ENCODE results near the gene DCTD.

DCTD gene

GRCh38 chr4:182883351-182883750 lies 33.8 kb downstream of the DCTD start:
- no peak overlapping the region for H3K27ac ChIP-seq
- TF ChIP-seq CTCF (conservative IDR thresholded peaks at IDR 0.05), result no peak

- no peak for TF ChIP-seq CTCF (conservative IDR thresholded peaks at IDR 0.05)
Measured at GRCh38 chr4:182881914-182882313, 35.3 kb downstream of the DCTD start.

GRCh38 chr4:182880387-182881356 lies 36.5 kb downstream of the DCTD start:
- no peak overlapping the region for H3K27ac ChIP-seq
- no peak for TF ChIP-seq CTCF (conservative IDR thresholded peaks at IDR 0.05)

More at GRCh38 chr4:182881914-182882313, 35.3 kb downstream of the DCTD start:
- no peak overlapping the region for H3K27ac ChIP-seq

GRCh38 chr4:182879913-182880312 lies 37.3 kb downstream of the DCTD start:
- no peak for TF ChIP-seq CTCF (conservative IDR thresholded peaks at IDR 0.05)
- no peak overlapping the region for H3K27ac ChIP-seq

- TF ChIP-seq CTCF (conservative IDR thresholded peaks at IDR 0.05), result no peak
- no peak overlapping the region for H3K27ac ChIP-seq
Measured at GRCh38 chr4:182878633-182879495, 38.3 kb downstream of the DCTD start.

- TF ChIP-seq CTCF (conservative IDR thresholded peaks at IDR 0.05), result no peak; the same call in 1 of the 2 replicates
- no peak overlapping the region for H3K27ac ChIP-seq
Measured at GRCh38 chr4:182877326-182877883, 39.8 kb downstream of the DCTD start.

GRCh38 chr4:182876427-182876826 lies 40.8 kb downstream of the DCTD start:
- no peak for TF ChIP-seq CTCF (conservative IDR thresholded peaks at IDR 0.05)
- no peak overlapping the region for H3K27ac ChIP-seq

Data from VCaP (cell line).